Neuronal stem cell (in vitro differentiated cells): ENCODE results near the gene CNTFR.

Source experiments
- DNase-seq: peaks from one replicate; pipeline ENCODE4 v3.0.0-alpha.2; 2013; ENCODE audit warnings: low spot score
- H2AFZ ChIP-seq: one replicate; pipeline ENCODE4 v1.6.1; 2013; ENCODE audit warnings: mild to moderate bottlenecking, low read length, inconsistent platforms
- H2AK5ac ChIP-seq: 2 replicates; pipeline ENCODE4 v1.6.1; 2013; ENCODE audit warnings: low read depth, mild to moderate bottlenecking, inconsistent platforms, low read length, moderate library complexity, mixed read lengths
- H2BK120ac ChIP-seq: 2 replicates; pipeline ENCODE4 v1.6.1; 2013; ENCODE audit warnings: low read depth, mild to moderate bottlenecking, inconsistent platforms, low read length, moderate library complexity, mixed read lengths
- H2BK12ac ChIP-seq: one replicate; pipeline ENCODE4 v1.6.1; 2013; ENCODE audit warnings: low read length, inconsistent platforms
- H2BK15ac ChIP-seq: 2 replicates; pipeline ENCODE4 v1.6.1; 2013; ENCODE audit warnings: mild to moderate bottlenecking, low read length, inconsistent platforms, mixed read lengths
- H2BK5ac ChIP-seq: one replicate; pipeline ENCODE4 v1.6.1; 2013; ENCODE audit warnings: inconsistent platforms, mild to moderate bottlenecking, low read length, moderate library complexity
- H3K14ac ChIP-seq: one replicate; pipeline ENCODE4 v1.6.1; 2013; ENCODE audit warnings: low read length, inconsistent platforms
- H3K18ac ChIP-seq: 2 replicates; pipeline ENCODE4 v1.6.1; 2013; ENCODE audit warnings: low read length, inconsistent platforms
- H3K23ac ChIP-seq: 2 replicates; pipeline ENCODE4 v1.6.1; 2013; ENCODE audit warnings: low read depth, mild to moderate bottlenecking, mixed read lengths, low read length, inconsistent platforms; ENCODE audit not compliant: poor library complexity
- H3K27ac ChIP-seq: replicated peaks from 3 replicates; pipeline ENCODE4 v1.5.1; 2013; ENCODE audit warnings: low read length, inconsistent platforms
- H3K27me3 ChIP-seq, 3 experiments: 2 replicates each; pipeline ENCODE4 v1.6.1; 2013; ENCODE audit warnings: low read length in 3 of 3, mild to moderate bottlenecking in 2 of 3, inconsistent platforms in 1 of 3, low read depth in 1 of 3, mixed read lengths in 1 of 3, moderate library complexity in 1 of 3; ENCODE audit not compliant: control insufficient read depth in 3 of 3, insufficient read depth in 3 of 3
- H3K36me3 ChIP-seq, 2 donors: replicated peaks in 1 of 2; 2 replicates each; pipeline ENCODE4 v1.6.1; 2013; ENCODE audit warnings: low read length in 2 of 2; ENCODE audit not compliant: control insufficient read depth in 2 of 2, insufficient read depth in 2 of 2
- H3K4ac ChIP-seq: 2 replicates; pipeline ENCODE4 v1.6.1; 2013; ENCODE audit warnings: inconsistent platforms, mild to moderate bottlenecking, low read length, moderate library complexity
- H3K4me1 ChIP-seq, 2 donors: 1 replicate in 1 of 2; 2 replicates in 1 of 2; pipeline ENCODE4 v1.6.1; 2013; ENCODE audit warnings: low read length in 2 of 2, low read depth in 1 of 2; ENCODE audit not compliant: control insufficient read depth in 2 of 2, insufficient read depth in 1 of 2
- H3K4me2 ChIP-seq: one replicate; pipeline ENCODE4 v1.6.1; 2013; ENCODE audit warnings: mild to moderate bottlenecking, low read length, inconsistent platforms; ENCODE audit not compliant: insufficient read depth, poor library complexity, severe bottlenecking
- H3K4me3 ChIP-seq, 2 donors: 2 replicates each; pipeline ENCODE4 v1.5.1; 2013; ENCODE audit warnings: low read length in 2 of 2, mild to moderate bottlenecking in 2 of 2, inconsistent platforms in 1 of 2, moderate library complexity in 1 of 2
- H3K79me1 ChIP-seq: one replicate; pipeline ENCODE4 v1.6.1; 2013; ENCODE audit warnings: low read depth, mild to moderate bottlenecking, inconsistent platforms, low read length, moderate library complexity
- H3K9ac ChIP-seq: one replicate; pipeline ENCODE4 v1.6.1; 2013; ENCODE audit warnings: mild to moderate bottlenecking, low read depth, low read length, inconsistent platforms; ENCODE audit not compliant: poor library complexity
- H3K9me3 ChIP-seq, 2 donors: replicated peaks in 1 of 2; 2 replicates each; pipeline versions ENCODE3 to v1.6.1; 2013; ENCODE audit warnings: low read length in 2 of 2, mild to moderate bottlenecking in 2 of 2, inconsistent platforms in 1 of 2, low read depth in 1 of 2, mixed read lengths in 1 of 2, moderate library complexity in 1 of 2; ENCODE audit not compliant: control insufficient read depth in 2 of 2, insufficient read depth in 1 of 2
- H4K8ac ChIP-seq: one replicate; pipeline ENCODE4 v1.6.1; 2013; ENCODE audit warnings: low read depth, mild to moderate bottlenecking, inconsistent platforms, low read length, moderate library complexity
- H4K91ac ChIP-seq: one replicate; pipeline ENCODE4 v1.6.1; 2013; ENCODE audit warnings: low read length, low read depth, mild to moderate bottlenecking, inconsistent platforms; ENCODE audit not compliant: poor library complexity
- WGBS, 2 donors: extraction: QIAGEN DNeasy Blood & Tissue Kit; methylation state at CpG; one replicate each; pipeline ENCODE4 v1.1.7; 2013; ENCODE audit warnings: missing lambda C conversion rate in 2 of 2, mixed read lengths in 1 of 2; ENCODE audit not compliant: insufficient read length in 2 of 2, insufficient replicate concordance in 1 of 2; ENCODE audit errors: extremely low coverage in 2 of 2; 5-methylcytosine and 5-hydroxymethylcytosine counted together

Gene CNTFR

GRCh38 chr9:34519321-34520020 lies 70.1 kb downstream of the CNTFR start:
- Histone ChIP-seq H3K23ac (no peak overlapping the region), H3K79me1 (no peaks in the 10 kb centered on the region), H3K4me2 (no peak overlapping the region), H3K9ac (no peak overlapping the region), H4K8ac (no peak overlapping the region), H2BK120ac (no peak overlapping the region), H3K18ac (no peak overlapping the region), H3K4me1 (peaks cover 7 to 11% of the 10 kb centered on the region in 2 donors), H3K27me3 (peaks cover 0 to 8% (median 4%) of the 10 kb centered on the region in 3 experiments), H3K36me3 (no peaks in the 10 kb centered on the region), H2AFZ (no peak overlapping the region), H3K9me3 (no peaks in the 10 kb centered on the region), H4K91ac (no peak overlapping the region), H2BK15ac (no peak overlapping the region), H2AK5ac (peak overlapping the region; percentile 48), H2BK12ac (peak overlapping the region; percentile 36), H2BK5ac (no peak overlapping the region), H3K4me3 (no peak overlapping the region), H3K14ac (no peak overlapping the region), H3K4ac (no peak overlapping the region), H3K27ac (no peak overlapping the region)
- WGBS, 2 donors = no CpG with 5 or more reads among the region's 2 CpGs
- no peak for DNase-seq

- DNase-seq = no peak
- Histone ChIP-seq H3K4me1 (peaks cover 11 to 14% of the 10 kb centered on the region in 2 donors), H3K79me1 (no peaks in the 10 kb centered on the region), H3K9ac (no peak overlapping the region), H3K27me3 (peaks cover 0 to 4% (median 4%) of the 10 kb centered on the region in 3 experiments), H3K14ac (no peak overlapping the region), H4K8ac (no peak overlapping the region), H2AK5ac (peak overlapping the region; percentile 48), H2BK15ac (no peak overlapping the region), H4K91ac (no peak overlapping the region), H3K18ac (no peak overlapping the region), H3K9me3 (no peaks in the 10 kb centered on the region), H2BK12ac (no peak overlapping the region), H3K4me2 (no peak overlapping the region), H2BK120ac (no peak overlapping the region), H2BK5ac (no peak overlapping the region), H3K27ac (no peak overlapping the region), H2AFZ (no peak overlapping the region), H3K36me3 (no peaks in the 10 kb centered on the region), H3K4ac (no peak overlapping the region), H3K23ac (no peak overlapping the region), H3K4me3 (no peak overlapping the region)
- WGBS, 2 donors = no CpG with 5 or more reads among the region's 2 CpGs
Measured at GRCh38 chr9:34518896-34519295, 70.6 kb downstream of the CNTFR start.

- Histone ChIP-seq H2BK15ac (peak overlapping the region; percentile 33), H3K18ac (peak overlapping the region; percentile 44), H3K23ac (peak overlapping the region; percentile 60), H3K9me3 (no peaks in the 10 kb centered on the region), H2AFZ (no peak overlapping the region), H3K36me3 (no peaks in the 10 kb centered on the region), H3K4me2 (no peak overlapping the region), H2AK5ac (peak overlapping the region; percentile 13), H3K14ac (no peak overlapping the region), H3K4ac (no peak overlapping the region), H3K27me3 (peaks cover 0 to 4% (median 0%) of the 10 kb centered on the region in 3 experiments), H2BK120ac (no peak overlapping the region), H4K91ac (no peak overlapping the region), H3K9ac (no peak overlapping the region), H2BK12ac (no peak overlapping the region), H3K4me1 (peaks cover 12 to 16% of the 10 kb centered on the region in 2 donors), H3K4me3 (no peak overlapping the region), H2BK5ac (no peak overlapping the region), H3K79me1 (no peaks in the 10 kb centered on the region), H3K27ac (no peak overlapping the region), H4K8ac (no peak overlapping the region)
- WGBS, 2 donors = no CpG with 5 or more reads among the region's 6 CpGs
- no peak for DNase-seq
Measured at GRCh38 chr9:34518110-34518616, 71.4 kb downstream of the CNTFR start.

GRCh38 chr9:34517185-34517584 lies 72.3 kb downstream of the CNTFR start:
- peaks cover 16 to 22% of the 10 kb centered on the region in 2 donors for H3K4me1 ChIP-seq
- H3K9me3 ChIP-seq = no peaks in the 10 kb centered on the region
- no peak overlapping the region for H2BK120ac ChIP-seq
- H3K9ac ChIP-seq = no peak overlapping the region
- no peak overlapping the region for H2BK15ac ChIP-seq
- no peak overlapping the region for H2AFZ ChIP-seq
- no peaks in the 10 kb centered on the region for H3K79me1 ChIP-seq
- H3K23ac ChIP-seq = no peak overlapping the region
- H3K36me3 ChIP-seq = no peaks in the 10 kb centered on the region
- WGBS, 2 donors = no CpG with 5 or more reads among the region's 7 CpGs
- H3K27me3 ChIP-seq = peaks cover 0 to 3% (median 0%) of the 10 kb centered on the region in 3 experiments
- no peak overlapping the region for H3K27ac ChIP-seq
- no peak overlapping the region for H4K8ac ChIP-seq
- no peak overlapping the region for H2BK5ac ChIP-seq
- no peak overlapping the region for H4K91ac ChIP-seq
- H2BK12ac ChIP-seq = no peak overlapping the region
- DNase-seq = no peak
- H3K4me2 ChIP-seq = no peak overlapping the region
- no peak overlapping the region for H3K4ac ChIP-seq
- H2AK5ac ChIP-seq = no peak overlapping the region
- H3K4me3 ChIP-seq = no peak overlapping the region
- H3K14ac ChIP-seq = no peak overlapping the region
- no peak overlapping the region for H3K18ac ChIP-seq
